HCT116 (cell line): ENCODE results near the gene CA14.

Source experiments
- CTCF ChIP-seq, 3 experiments: fragments of 200-600 bp in 1 of 3; sonication (generic) in 1 of 3; IDR thresholded peaks in 2 of 3; conservative IDR thresholded peaks in 1 of 3; 2 replicates each; pipeline ENCODE4 v1.5.1; 2012 to 2017; ENCODE audit warnings: low read depth in 2 of 3, low read length in 2 of 3, antibody characterized with exemption in 1 of 3, borderline replicate concordance in 1 of 3, control low read depth in 1 of 3, mild to moderate bottlenecking in 1 of 3, mixed read lengths in 1 of 3, mixed run types in 1 of 3, moderate library complexity in 1 of 3; ENCODE audit not compliant: insufficient read depth in 1 of 3
- ELF1 ChIP-seq: IDR thresholded peaks from 2 replicates; pipeline ENCODE4 v1.6.1; 2012; ENCODE audit warnings: low read depth, borderline replicate concordance
- YY1 ChIP-seq: IDR thresholded peaks from 2 replicates; pipeline ENCODE4 v1.6.1; 2011; ENCODE audit warnings: low read length, low read depth, moderate library complexity, mild to moderate bottlenecking; ENCODE audit not compliant: insufficient replicate concordance; ENCODE audit errors: extremely low read depth

DNA sequence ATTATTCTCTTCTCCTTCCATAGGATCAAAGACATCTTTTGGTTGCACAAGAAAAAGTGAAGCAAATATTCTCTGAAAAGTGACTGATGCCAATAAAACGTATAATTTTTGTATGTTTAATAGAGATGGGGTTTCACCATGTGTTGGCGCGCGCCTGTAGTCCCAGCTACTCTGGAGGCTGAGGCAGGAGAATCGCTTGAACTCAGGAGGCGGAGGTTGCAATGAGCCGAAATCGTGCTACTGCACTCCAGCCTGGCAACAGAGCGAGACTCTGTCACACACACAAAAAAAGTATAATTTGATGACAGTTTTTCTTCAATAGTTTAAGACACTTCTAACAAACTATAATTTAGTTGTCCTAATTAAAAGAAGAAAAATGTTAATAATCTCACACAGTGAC lies 45.5 kb upstream of the CA14 start:
- no peak for TF ChIP-seq CTCF (IDR thresholded peaks at IDR 0.05 in 2 of 3, conservative IDR thresholded peaks at IDR 0.05 in 1 of 3; ENCODE audit: borderline replicate concordance in 1 of 3, insufficient read depth in 1 of 3, low read depth in 2 of 3, low read length in 2 of 3)
- no peak for TF ChIP-seq ELF1
- no peak for TF ChIP-seq YY1
